HEK293T (cell line): ENCODE results near the gene DKKL1.

ENCODE experiments used
- CTBP1 ChIP-seq: fragments of 450-650 bp; IDR thresholded peaks from 2 replicates; pipeline ENCODE4 v1.6.1; 2016; ENCODE audit warnings: borderline replicate concordance
- ELF4 ChIP-seq: fragments of 450-650 bp; IDR thresholded peaks from 2 replicates; pipeline ENCODE4 v1.6.1; 2017; ENCODE audit warnings: antibody characterized with exemption
- FOXK2 ChIP-seq: fragments of 450-650 bp; IDR thresholded peaks from 2 replicates; pipeline ENCODE4 v1.6.1; 2016; ENCODE audit warnings: mild to moderate bottlenecking
- FOXM1 ChIP-seq: fragments of 450-650 bp; IDR thresholded peaks from 2 replicates; pipeline ENCODE4 v1.6.1; 2017; ENCODE audit warnings: mild to moderate bottlenecking, borderline replicate concordance
- L3MBTL2 ChIP-seq: fragments of 450-650 bp; conservative IDR thresholded peaks from 2 replicates; pipeline ENCODE4 v1.6.1; 2016; ENCODE audit warnings: mild to moderate bottlenecking
- LEF1 ChIP-seq: fragments of 450-650 bp; IDR thresholded peaks from 2 replicates; pipeline ENCODE4 v1.6.1; 2017; ENCODE audit warnings: mild to moderate bottlenecking, borderline replicate concordance
- SUZ12 ChIP-seq: fragments of 450-650 bp; IDR thresholded peaks from 2 replicates; pipeline ENCODE4 v1.6.1; 2016; ENCODE audit warnings: mild to moderate bottlenecking
- TARDBP ChIP-seq: fragments of 450-650 bp; IDR thresholded peaks from 2 replicates; pipeline ENCODE4 v1.6.1; 2016
- ZNF384 ChIP-seq: fragments of 450-650 bp; IDR thresholded peaks from 2 replicates; pipeline ENCODE4 v1.6.1; 2016

GRCh38 chr19:49408816-49409440 lies 45.3 kb downstream of the DKKL1 start:
- TF ChIP-seq SUZ12, result no peak
- TF ChIP-seq FOXK2, result no peak
- no peak for TF ChIP-seq ZNF384
- TF ChIP-seq CTBP1, result no peak
- no peak for TF ChIP-seq LEF1
- no peak for TF ChIP-seq TARDBP
- TF ChIP-seq L3MBTL2, result no peak
- no peak for TF ChIP-seq FOXM1
- TF ChIP-seq ELF4, result no peak
